IgD-negative memory B cell (primary cell): ENCODE measurements around the gene ATP6V0B. TPM values are rescaled to one million over a fixed set of nuclear protein-coding genes. Genes with fewer than 3 reads are reported as not detected.

ENCODE experiments used
- H3K27ac Mint-ChIP-seq, 3 donors: one replicate each; pipeline ENCODE4 v1.8.0; 2020 to 2022; ENCODE audit warnings: mild to moderate bottlenecking in 3 of 3, mixed read lengths in 3 of 3, moderate library complexity in 1 of 3
- H3K27me3 Mint-ChIP-seq: one replicate; pipeline ENCODE4 v1.8.0; 2021; ENCODE audit warnings: mixed read lengths
- H3K36me3 Mint-ChIP-seq: one replicate; pipeline ENCODE4 v1.8.0; 2020; ENCODE audit warnings: mild to moderate bottlenecking, mixed read lengths
- H3K4me1 Mint-ChIP-seq, 3 donors: one replicate each; pipeline ENCODE4 v1.8.0; 2020 to 2022; ENCODE audit warnings: mixed read lengths in 3 of 3, mild to moderate bottlenecking in 1 of 3
- H3K4me3 Mint-ChIP-seq, 4 donors: one replicate each; pipeline ENCODE4 v1.8.0; 2020 to 2022; ENCODE audit warnings: mild to moderate bottlenecking in 4 of 4, mixed read lengths in 4 of 4, moderate library complexity in 3 of 4
- H3K9me3 Mint-ChIP-seq, 3 donors: one replicate each; pipeline ENCODE4 v1.8.0; 2020 to 2021; ENCODE audit warnings: mixed read lengths in 3 of 3, mild to moderate bottlenecking in 1 of 3
- polyA plus RNA-seq: library from polyadenylated mRNA; unstranded; fragments of 300-500 nt; fragmentation: Illumina TruSeq; gene quantifications from one replicate; pipeline ENCODE4 v1.2.3, GENCODE V29; 2021

Gene ATP6V0B
- 261 TPM for polyA plus RNA-seq

GRCh38 chr1:43974443-43975248, at the start of gene ATP6V0B:
TSS of gene ATP6V0B (plus strand) at chr1:43974960. CDS start at chr1:43975041, 81 bp downstream.
- Mint-ChIP-seq H3K4me3 (peak within 1 kb of the TSS; percentile 85 to 97 (median 96)), H3K27me3 (no peaks in the 10 kb centered on the region), H3K4me1 (peaks cover 29 to 39% (median 31%) of the 10 kb centered on the region in 3 donors), H3K27ac (peak within 1 kb of the TSS; percentile 95 to 98 (median 95)), H3K9me3 (no peaks in the 10 kb centered on the region), H3K36me3 (peaks cover 5% of the 10 kb centered on the region)

- Mint-ChIP-seq H3K9me3 (no peaks in the 10 kb centered on the region), H3K27me3 (no peaks in the 10 kb centered on the region), H3K27ac (no peak overlapping the region), H3K4me1 (no peaks in the 10 kb centered on the region), H3K36me3 (peaks cover 10% of the 10 kb centered on the region), H3K4me3 (no peak overlapping the region)
Observed at GRCh38 chr1:43925846-43926245, 48.9 kb upstream of the ATP6V0B start.

GRCh38 chr1:43930168-43930948, 44.4 kb upstream of the ATP6V0B start:
- H3K36me3 Mint-ChIP-seq, result peaks cover 3% of the 10 kb centered on the region
- peaks cover 19% of the 10 kb centered on the region for H3K27me3 Mint-ChIP-seq
- H3K9me3 Mint-ChIP-seq, result no peaks in the 10 kb centered on the region
- H3K27ac Mint-ChIP-seq, result no peak overlapping the region
- H3K4me1 Mint-ChIP-seq, result peaks cover 0 to 6% (median 4%) of the 10 kb centered on the region in 3 donors
- no peak overlapping the region for H3K4me3 Mint-ChIP-seq

GRCh38 chr1:43930949-43931275, 43.8 kb upstream of the ATP6V0B start:
- H3K4me1 Mint-ChIP-seq, result peaks cover 0 to 8% (median 4%) of the 10 kb centered on the region in 3 donors
- H3K4me3 Mint-ChIP-seq, result no peak overlapping the region
- no peak overlapping the region for H3K27ac Mint-ChIP-seq
- no peaks in the 10 kb centered on the region for H3K9me3 Mint-ChIP-seq
- H3K36me3 Mint-ChIP-seq, result peaks cover 2% of the 10 kb centered on the region
- H3K27me3 Mint-ChIP-seq, result peaks cover 25% of the 10 kb centered on the region

- Mint-ChIP-seq H3K27me3 (peaks cover 25% of the 10 kb centered on the region), H3K27ac (no peak overlapping the region), H3K4me1 (peaks cover 0 to 8% (median 4%) of the 10 kb centered on the region in 3 donors), H3K36me3 (no peaks in the 10 kb centered on the region), H3K4me3 (no peak overlapping the region), H3K9me3 (no peaks in the 10 kb centered on the region)
Observed at GRCh38 chr1:43931711-43932660, 42.8 kb upstream of the ATP6V0B start.

- Mint-ChIP-seq H3K27ac (peak overlapping the region in 2 of 3 donors; percentile 9 to 16), H3K4me1 (peaks cover 0 to 8% (median 4%) of the 10 kb centered on the region in 3 donors), H3K9me3 (no peaks in the 10 kb centered on the region), H3K36me3 (no peaks in the 10 kb centered on the region), H3K27me3 (peaks cover 25% of the 10 kb centered on the region), H3K4me3 (peak overlapping the region in 2 of 4 donors; percentile 33 to 41)
Observed at GRCh38 chr1:43932786-43933385, 41.9 kb upstream of the ATP6V0B start.

- peaks cover 25% of the 10 kb centered on the region for H3K27me3 Mint-ChIP-seq
- H3K27ac Mint-ChIP-seq, result peak within 1 kb of the TSS; percentile 9 to 31 (median 16)
- peaks cover 2% of the 10 kb centered on the region for H3K36me3 Mint-ChIP-seq
- H3K4me1 Mint-ChIP-seq, result peaks cover 0 to 8% (median 4%) of the 10 kb centered on the region in 3 donors
- H3K4me3 Mint-ChIP-seq, result peak within 1 kb of the TSS in 3 of 4 donors; percentile 25 to 72 (median 51)
- H3K9me3 Mint-ChIP-seq, result no peaks in the 10 kb centered on the region
Observed at GRCh38 chr1:43933386-43934100, 41.2 kb upstream of the ATP6V0B start, which contains the start of gene ARTN. TSS of gene ARTN (plus strand) at chr1:43933801. CDS start at chr1:43935657, 1,856 bp downstream.

- no peaks in the 10 kb centered on the region for H3K9me3 Mint-ChIP-seq
- H3K27me3 Mint-ChIP-seq, result peaks cover 25% of the 10 kb centered on the region
- H3K4me1 Mint-ChIP-seq, result peaks cover 0 to 8% (median 4%) of the 10 kb centered on the region in 3 donors
- peak overlapping the region in 3 of 4 donors; percentile 25 to 72 (median 51) for H3K4me3 Mint-ChIP-seq
- peak overlapping the region in 1 of 3 donors; percentile 31 for H3K27ac Mint-ChIP-seq
- peaks cover 4% of the 10 kb centered on the region for H3K36me3 Mint-ChIP-seq
Observed at GRCh38 chr1:43934101-43934985, 40.4 kb upstream of the ATP6V0B start.

GRCh38 chr1:43934986-43935324, 39.8 kb upstream of the ATP6V0B start:
- H3K4me3 Mint-ChIP-seq, result peak overlapping the region in 1 of 4 donors; percentile 72
- no peak overlapping the region for H3K27ac Mint-ChIP-seq
- H3K4me1 Mint-ChIP-seq, result peaks cover 0 to 8% (median 4%) of the 10 kb centered on the region in 3 donors

GRCh38 chr1:43935711-43936427, 38.9 kb upstream of the ATP6V0B start:
- Mint-ChIP-seq H3K27me3 (peaks cover 25% of the 10 kb centered on the region), H3K27ac (no peak overlapping the region), H3K36me3 (peaks cover 4% of the 10 kb centered on the region), H3K4me3 (peak overlapping the region in 2 of 4 donors; percentile 60 to 85), H3K4me1 (peaks cover 0 to 8% (median 4%) of the 10 kb centered on the region in 3 donors), H3K9me3 (no peaks in the 10 kb centered on the region)

More at GRCh38 chr1:43934986-43935324, 39.8 kb upstream of the ATP6V0B start:
- Mint-ChIP-seq H3K36me3 (peaks cover 4% of the 10 kb centered on the region), H3K9me3 (no peaks in the 10 kb centered on the region), H3K27me3 (peaks cover 25% of the 10 kb centered on the region)

- H3K27ac Mint-ChIP-seq, result no peak overlapping the region
- H3K9me3 Mint-ChIP-seq, result no peaks in the 10 kb centered on the region
- peak overlapping the region in 2 of 4 donors; percentile 60 to 70 for H3K4me3 Mint-ChIP-seq
- peaks cover 25% of the 10 kb centered on the region for H3K27me3 Mint-ChIP-seq
- H3K4me1 Mint-ChIP-seq, result peaks cover 0 to 8% (median 4%) of the 10 kb centered on the region in 3 donors
- peaks cover 4% of the 10 kb centered on the region for H3K36me3 Mint-ChIP-seq
Observed at GRCh38 chr1:43936431-43937151, 38.2 kb upstream of the ATP6V0B start.
